Osteocyte (in vitro differentiated cells): ENCODE data around the gene PFAS. TPM values are rescaled to one million over a fixed set of nuclear protein-coding genes. Genes with fewer than 3 reads are reported as not detected.

Experiments used
- DNase-seq: peaks from one replicate; pipeline ENCODE4 v3.0.0; 2021; ENCODE audit warnings: mixed read lengths; ENCODE audit not compliant: unreplicated experiment; ENCODE audit errors: extremely low spot score
- H3K27ac Mint-ChIP-seq: one replicate; pipeline ENCODE4 v1.8.0; 2021; ENCODE audit warnings: mild to moderate bottlenecking, mixed read lengths; ENCODE audit not compliant: unreplicated experiment
- H3K27me3 Mint-ChIP-seq: one replicate; pipeline ENCODE4 v1.8.0; 2021; ENCODE audit warnings: mixed read lengths; ENCODE audit not compliant: unreplicated experiment
- H3K36me3 Mint-ChIP-seq: one replicate; pipeline ENCODE4 v1.8.0; 2021; ENCODE audit warnings: mixed read lengths; ENCODE audit not compliant: unreplicated experiment
- H3K4me1 Mint-ChIP-seq: one replicate; pipeline ENCODE4 v1.8.0; 2021; ENCODE audit warnings: mixed read lengths; ENCODE audit not compliant: unreplicated experiment
- H3K4me3 Mint-ChIP-seq: one replicate; pipeline ENCODE4 v1.8.0; 2021; ENCODE audit warnings: mild to moderate bottlenecking, moderate library complexity, mixed read lengths; ENCODE audit not compliant: unreplicated experiment
- H3K9me3 Mint-ChIP-seq: one replicate; pipeline ENCODE4 v1.8.0; 2021; ENCODE audit warnings: mixed read lengths; ENCODE audit not compliant: unreplicated experiment
- total RNA-seq: library from RNA; stranded (reverse); gene quantifications from 2 replicates; pipeline ENCODE4 v1.2.1, GENCODE V29; 2021
- TF ChIP-seq, protein P1 (sequence below): fragments of 200-600 bp; sonication (generic); IDR thresholded peaks from 2 replicates; pipeline ENCODE4 v1.5.0; 2021; ENCODE audit warnings: antibody characterized with exemption, mild to moderate bottlenecking, moderate library complexity

The PFAS gene
- total RNA-seq, 1 donor from 2014 or later = 48.9 TPM

DNA sequence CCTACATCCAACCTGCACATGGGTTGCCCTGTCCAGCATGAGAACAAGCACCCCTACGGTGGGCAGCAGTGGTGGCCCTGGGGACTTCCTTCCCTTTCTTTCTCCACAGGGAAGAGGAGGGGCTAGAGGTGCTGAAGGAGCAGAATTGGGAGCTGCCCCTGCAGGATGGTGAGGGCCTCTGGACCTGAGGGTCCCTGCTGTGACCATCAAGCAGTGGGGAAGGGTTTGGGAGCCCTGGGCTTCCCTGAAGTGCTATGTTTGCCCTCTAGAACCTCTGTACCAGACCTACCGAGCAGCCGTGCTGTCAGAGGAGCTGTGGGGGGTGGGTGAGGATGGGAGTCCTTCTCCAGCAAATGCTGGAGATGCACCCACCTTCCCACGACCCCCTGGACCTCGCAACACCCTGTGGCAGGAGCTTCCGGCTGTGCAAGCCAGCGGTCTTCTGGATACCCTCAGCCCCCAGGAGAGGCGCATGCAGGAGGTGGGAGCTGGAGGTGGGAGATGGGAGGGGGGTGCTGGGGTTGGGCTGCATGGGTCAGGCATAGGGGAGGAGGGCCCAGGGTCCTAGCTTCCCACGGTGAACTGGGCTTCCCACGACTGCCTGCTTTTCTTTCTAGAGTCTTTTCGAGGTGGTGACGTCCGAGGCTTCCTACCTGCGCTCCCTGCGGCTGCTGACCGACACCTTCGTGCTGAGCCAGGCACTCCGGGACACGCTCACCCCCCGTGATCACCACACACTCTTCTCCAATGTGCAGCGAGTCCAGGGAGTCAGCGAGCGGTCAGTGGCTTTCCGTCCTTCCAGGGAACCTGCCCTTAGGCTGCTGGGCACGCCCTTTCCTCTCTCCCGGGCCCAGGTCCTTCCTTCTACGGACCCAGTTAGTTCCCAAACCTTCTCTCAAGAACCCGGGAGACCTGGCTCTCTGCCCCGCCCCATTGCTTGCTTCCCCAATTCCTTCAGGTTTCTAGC, 66.0 kb downstream of the PFAS start:
- Mint-ChIP-seq H3K27ac (no peak overlapping the region), H3K4me1 (peaks cover 7% of the 10 kb centered on the region), H3K36me3 (no peaks in the 10 kb centered on the region), H3K4me3 (peak overlapping the region; percentile 22), H3K27me3 (peaks cover 48% of the 10 kb centered on the region), H3K9me3 (no peaks in the 10 kb centered on the region)
- TF ChIP-seq, protein P1, sequence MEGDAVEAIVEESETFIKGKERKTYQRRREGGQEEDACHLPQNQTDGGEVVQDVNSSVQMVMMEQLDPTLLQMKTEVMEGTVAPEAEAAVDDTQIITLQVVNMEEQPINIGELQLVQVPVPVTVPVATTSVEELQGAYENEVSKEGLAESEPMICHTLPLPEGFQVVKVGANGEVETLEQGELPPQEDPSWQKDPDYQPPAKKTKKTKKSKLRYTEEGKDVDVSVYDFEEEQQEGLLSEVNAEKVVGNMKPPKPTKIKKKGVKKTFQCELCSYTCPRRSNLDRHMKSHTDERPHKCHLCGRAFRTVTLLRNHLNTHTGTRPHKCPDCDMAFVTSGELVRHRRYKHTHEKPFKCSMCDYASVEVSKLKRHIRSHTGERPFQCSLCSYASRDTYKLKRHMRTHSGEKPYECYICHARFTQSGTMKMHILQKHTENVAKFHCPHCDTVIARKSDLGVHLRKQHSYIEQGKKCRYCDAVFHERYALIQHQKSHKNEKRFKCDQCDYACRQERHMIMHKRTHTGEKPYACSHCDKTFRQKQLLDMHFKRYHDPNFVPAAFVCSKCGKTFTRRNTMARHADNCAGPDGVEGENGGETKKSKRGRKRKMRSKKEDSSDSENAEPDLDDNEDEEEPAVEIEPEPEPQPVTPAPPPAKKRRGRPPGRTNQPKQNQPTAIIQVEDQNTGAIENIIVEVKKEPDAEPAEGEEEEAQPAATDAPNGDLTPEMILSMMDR = no peak
- DNase-seq = no peak

DNA sequence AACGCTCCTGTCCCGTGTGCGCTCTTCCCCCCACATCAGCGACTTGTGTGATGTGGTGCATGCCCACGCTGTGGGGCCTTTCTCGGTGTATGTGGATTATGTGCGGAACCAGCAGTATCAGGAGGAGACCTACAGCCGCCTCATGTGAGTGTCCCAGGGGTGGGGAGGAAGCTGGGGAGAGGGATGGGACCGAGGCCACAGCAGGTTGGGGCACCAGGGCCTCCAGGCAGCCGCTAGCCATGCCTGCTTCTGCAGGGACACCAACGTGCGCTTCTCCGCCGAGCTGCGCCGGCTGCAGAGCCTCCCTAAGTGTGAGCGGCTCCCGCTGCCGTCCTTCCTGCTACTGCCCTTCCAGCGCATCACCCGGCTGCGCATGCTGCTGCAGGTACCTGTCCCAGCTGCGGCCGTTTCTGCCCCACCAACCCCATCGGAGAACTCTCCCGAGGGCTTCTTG, 66.7 kb downstream of the PFAS start:
- Mint-ChIP-seq H3K4me3 (no peak overlapping the region), H3K27me3 (peaks cover 48% of the 10 kb centered on the region), H3K36me3 (no peaks in the 10 kb centered on the region), H3K9me3 (no peaks in the 10 kb centered on the region), H3K4me1 (peaks cover 7% of the 10 kb centered on the region), H3K27ac (no peak overlapping the region)
- TF ChIP-seq, protein P1 = no peak
- DNase-seq = no peak

DNA sequence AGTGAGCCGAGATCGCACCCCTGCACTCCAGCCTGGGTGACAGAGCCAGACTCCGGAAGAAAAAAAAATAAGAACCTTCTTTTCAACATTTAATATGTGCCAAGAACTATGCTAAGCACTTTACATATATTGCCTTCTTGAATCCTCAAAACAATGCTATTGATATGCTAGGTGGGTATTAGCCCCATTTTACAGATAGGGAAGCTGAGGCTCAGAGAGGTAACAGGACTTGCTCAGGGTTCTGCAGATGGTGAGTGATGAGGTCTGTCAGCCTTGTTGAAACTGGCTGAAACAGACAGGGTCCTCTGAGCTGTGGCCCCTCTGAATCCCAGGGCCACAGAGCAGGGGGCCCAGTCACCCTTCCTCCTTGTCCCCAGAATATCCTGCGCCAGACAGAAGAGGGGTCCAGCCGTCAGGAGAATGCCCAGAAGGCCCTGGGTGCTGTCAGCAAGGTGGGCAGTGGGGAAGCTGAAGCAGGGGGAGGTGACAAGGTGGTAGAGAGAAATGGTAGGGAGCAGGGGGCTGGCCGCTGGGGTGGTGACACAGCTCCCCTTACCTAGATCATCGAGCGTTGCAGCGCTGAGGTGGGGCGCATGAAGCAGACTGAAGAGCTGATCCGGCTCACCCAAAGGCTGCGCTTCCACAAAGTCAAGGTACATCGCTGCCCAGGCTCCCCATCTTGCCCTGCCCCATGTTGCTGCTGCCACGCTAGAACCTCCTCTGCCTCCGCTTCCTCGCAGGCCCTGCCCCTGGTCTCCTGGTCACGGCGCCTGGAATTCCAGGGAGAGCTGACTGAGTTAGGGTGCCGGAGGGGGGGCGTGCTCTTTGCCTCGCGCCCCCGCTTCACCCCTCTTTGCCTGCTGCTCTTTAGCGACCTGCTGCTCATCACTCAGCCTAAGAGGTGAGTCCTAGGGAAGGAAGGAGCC, 69.2 kb downstream of the PFAS start:
- Mint-ChIP-seq H3K4me1 (peaks cover 7% of the 10 kb centered on the region), H3K36me3 (no peaks in the 10 kb centered on the region), H3K9me3 (no peaks in the 10 kb centered on the region), H3K4me3 (no peak overlapping the region), H3K27me3 (peaks cover 33% of the 10 kb centered on the region), H3K27ac (no peak overlapping the region)
- TF ChIP-seq, protein P1 = no peak
- no peak for DNase-seq

Other genes starting within 250 kb of the PFAS start
- gene GUCY2D, start 246.7 kb upstream of the PFAS start, total RNA-seq = not detected in 2 replicates
- gene ALOX15B, start 210.2 kb upstream of the PFAS start, total RNA-seq = not detected in 2 replicates
- gene ALOX12B, start 161.6 kb upstream of the PFAS start, total RNA-seq = not detected in 2 replicates
- not detected in 2 replicates for gene ALOXE3, start 130.8 kb upstream of the PFAS start, total RNA-seq
- 2.0 and 2.3 TPM in 2 replicates for gene HES7, start 125.2 kb upstream of the PFAS start, total RNA-seq
- 106 and 173 TPM in 2 replicates for gene PER1, start 96.9 kb upstream of the PFAS start, total RNA-seq
- 57.2 and 70.0 TPM in 2 replicates for gene VAMP2, start 86.3 kb upstream of the PFAS start, total RNA-seq
- 8.4 and 10.5 TPM in 2 replicates for gene TMEM107, start 72.9 kb upstream of the PFAS start, total RNA-seq
- 6.2 and 6.8 TPM in 2 replicates for gene BORCS6, start 59.1 kb upstream of the PFAS start, total RNA-seq
- gene AURKB, start 38.7 kb upstream of the PFAS start, total RNA-seq = 13.3 and 15.7 TPM in 2 replicates
- 38.7 and 40.1 TPM in 2 replicates for gene CTC1, start 1.2 kb upstream of the PFAS start, total RNA-seq
- gene RANGRF, start 39.4 kb downstream of the PFAS start, total RNA-seq = 29.3 and 29.8 TPM in 2 replicates
- gene SLC25A35, start 46.1 kb downstream of the PFAS start, total RNA-seq = 5.6 and 6.4 TPM in 2 replicates
- not detected in 2 replicates for gene ARHGEF15, start 61.0 kb downstream of the PFAS start, total RNA-seq
- not detected in 2 replicates for gene ODF4, start 90.6 kb downstream of the PFAS start, total RNA-seq
- 1,600 and 1,654 TPM in 2 replicates for gene RPL26, start 133.9 kb downstream of the PFAS start, total RNA-seq
- gene RNF222, start 148.5 kb downstream of the PFAS start, total RNA-seq = not detected in 2 replicates
- gene NDEL1, start 186.6 kb downstream of the PFAS start, total RNA-seq = 68.2 and 74.2 TPM in 2 replicates